H1 (cell line): ENCODE results near the gene OGFOD1. TPM values are rescaled to one million over a fixed set of nuclear protein-coding genes. Genes with fewer than 3 reads are reported as not detected.

Experiments used
- CTCF ChIA-PET: fragments of 300-600 bp; sonication (Branson Sonifier 250); formaldehyde crosslinking; loops from one replicate; lab custom pipeline; 2021; ENCODE audit not compliant: partially characterized antibody; lab: Charles Lee
- POLR2A ChIA-PET: fragments of 300-600 bp; sonication (Branson Sonifier 250); formaldehyde crosslinking; loops from one replicate; lab custom pipeline; 2021; ENCODE audit warnings: inconsistent platforms; ENCODE audit not compliant: partially characterized antibody; lab: Charles Lee
- DNase-seq, 2 experiments: peaks; one replicate each; pipeline versions ENCODE4 v3.0.0 to v3.0.0-alpha.2; 2010 to 2022; ENCODE audit warnings: low spot score in 2 of 2, low read depth in 1 of 2, mixed read lengths in 1 of 2
- FAIRE-seq: peaks from 2 replicates; lab custom pipeline; 2011; peaks lifted over from hg19 to GRCh38; lab: Jason Lieb, UNC
- H2AFZ ChIP-seq: 2 replicates; pipeline ENCODE4 v1.8.1; 2012; ENCODE audit warnings: low read length, inconsistent platforms
- H2AK5ac ChIP-seq: 2 replicates; pipeline ENCODE4 v1.6.1; 2013; ENCODE audit warnings: low read depth, low read length
- H2BK120ac ChIP-seq: replicated peaks from 2 replicates; pipeline ENCODE3; 2013; ENCODE audit warnings: low read depth, low read length, inconsistent platforms
- H2BK12ac ChIP-seq: 2 replicates; pipeline ENCODE4 v1.6.1; 2013; ENCODE audit warnings: low read depth, low read length
- H2BK15ac ChIP-seq: 2 replicates; pipeline ENCODE4 v1.6.1; 2013; ENCODE audit warnings: low read length
- H2BK20ac ChIP-seq: 2 replicates; pipeline ENCODE4 v1.6.1; 2013; ENCODE audit warnings: low read length
- H2BK5ac ChIP-seq: 2 replicates; pipeline ENCODE4 v1.6.1; 2013; ENCODE audit warnings: low read depth, low read length
- H3K14ac ChIP-seq: 2 replicates; pipeline ENCODE4 v1.6.1; 2013; ENCODE audit warnings: inconsistent platforms; ENCODE audit not compliant: insufficient read length
- H3K18ac ChIP-seq: 2 replicates; pipeline ENCODE4 v1.6.1; 2013; ENCODE audit warnings: low read length; ENCODE audit errors: extremely low read depth
- H3K23ac ChIP-seq: 2 replicates; pipeline ENCODE4 v1.6.1; 2013; ENCODE audit warnings: inconsistent platforms; ENCODE audit not compliant: insufficient read length
- H3K23me2 ChIP-seq: 2 replicates; pipeline ENCODE4 v1.6.1; 2013; ENCODE audit warnings: low read depth, low read length
- H3K27ac ChIP-seq: 2 replicates; pipeline ENCODE4 v1.6.1; 2011; ENCODE audit warnings: low read depth, low read length, inconsistent platforms
- H3K27me3 ChIP-seq, 4 experiments: replicated peaks in 1 of 4; 1 replicate in 1 of 4; 2 replicates in 3 of 4; pipeline versions ENCODE4 v1.6.1 to v1.8.1; 2011 to 2013; ENCODE audit warnings: low read length in 3 of 4, mild to moderate bottlenecking in 3 of 4, inconsistent platforms in 2 of 4, mixed read lengths in 2 of 4, moderate library complexity in 1 of 4; ENCODE audit not compliant: control insufficient read depth in 3 of 4, insufficient read depth in 3 of 4; ENCODE audit errors: extremely low read depth in 1 of 4
- H3K36me3 ChIP-seq, 4 experiments: 2 replicates each; pipeline versions ENCODE4 v1.6.1 to v1.8.1; 2011 to 2013; ENCODE audit warnings: mild to moderate bottlenecking in 4 of 4, low read length in 3 of 4, moderate library complexity in 2 of 4, control low read depth in 1 of 4, inconsistent platforms in 1 of 4; ENCODE audit not compliant: insufficient read depth in 4 of 4, control insufficient read depth in 2 of 4
- H3K4ac ChIP-seq: replicated peaks from 2 replicates; pipeline ENCODE3; 2013; ENCODE audit warnings: low read length, low read depth, mixed read lengths, inconsistent platforms; ENCODE audit not compliant: insufficient read length
- H3K4me1 ChIP-seq, 4 experiments: replicated peaks in 1 of 4; 1 replicate in 1 of 4; 2 replicates in 3 of 4; pipeline versions ENCODE4 v1.6.1 to v1.8.1; 2011 to 2013; ENCODE audit warnings: low read length in 3 of 4, inconsistent platforms in 2 of 4, mixed read lengths in 1 of 4; ENCODE audit not compliant: insufficient read depth in 4 of 4, control insufficient read depth in 3 of 4
- H3K4me2 ChIP-seq, 2 experiments: 2 replicates each; pipeline versions ENCODE4 v1.6.1 to v1.8.1; 2011 to 2013; ENCODE audit warnings: low read depth in 2 of 2, low read length in 2 of 2, control low read depth in 1 of 2, inconsistent platforms in 1 of 2, mild to moderate bottlenecking in 1 of 2; ENCODE audit not compliant: insufficient read depth in 1 of 2
- H3K4me3 ChIP-seq, 4 experiments: fragments of 200-600, 300-600 bp in 1 of 4; sonication (generic), shearing (Covaris generic), sonication (Bioruptor Twin) in 1 of 4; 2 replicates each; pipeline versions ENCODE4 v1.5.1 to v1.8.1; 2011 to 2016; ENCODE audit warnings: low read length in 4 of 4, low read depth in 3 of 4, control low read depth in 2 of 4, inconsistent platforms in 2 of 4, mild to moderate bottlenecking in 2 of 4, mixed read lengths in 1 of 4, moderate library complexity in 1 of 4; ENCODE audit not compliant: insufficient read depth in 2 of 4; ENCODE audit errors: extremely low read depth in 1 of 4
- H3K56ac ChIP-seq: replicated peaks from 2 replicates; pipeline ENCODE3; 2013; ENCODE audit warnings: low read depth, mild to moderate bottlenecking, mixed read lengths, low read length, inconsistent platforms; ENCODE audit not compliant: insufficient read length
- H3K79me1 ChIP-seq: 2 replicates; pipeline ENCODE4 v1.6.1; 2013; ENCODE audit warnings: low read depth, low read length, control low read depth
- H3K79me2 ChIP-seq, 2 experiments: 2 replicates each; pipeline versions ENCODE4 v1.6.1 to v1.8.1; 2012 to 2013; ENCODE audit warnings: low read length in 2 of 2, mild to moderate bottlenecking in 2 of 2, inconsistent platforms in 1 of 2; ENCODE audit not compliant: insufficient read depth in 2 of 2, control insufficient read depth in 1 of 2
- H3K9ac ChIP-seq, 4 experiments: replicated peaks in 1 of 4; 1 replicate in 1 of 4; 2 replicates in 3 of 4; pipeline versions ENCODE4 v1.6.1 to v1.8.1; 2011 to 2013; ENCODE audit warnings: low read depth in 3 of 4, low read length in 3 of 4, control low read depth in 2 of 4, mild to moderate bottlenecking in 2 of 4, moderate library complexity in 2 of 4, inconsistent platforms in 1 of 4; ENCODE audit errors: extremely low read depth in 1 of 4
- H3K9me3 ChIP-seq, 2 experiments: 2 replicates each; pipeline versions ENCODE4 v1.6.1 to v1.8.1; 2012 to 2013; ENCODE audit warnings: mild to moderate bottlenecking in 2 of 2, moderate library complexity in 2 of 2, control low read depth in 1 of 2, inconsistent platforms in 1 of 2, low read depth in 1 of 2, low read length in 1 of 2, mixed read lengths in 1 of 2; ENCODE audit not compliant: insufficient read depth in 2 of 2
- H4K20me1 ChIP-seq, 2 experiments: replicated peaks in 1 of 2; 2 replicates each; pipeline versions ENCODE3 to v1.8.1; 2011 to 2013; ENCODE audit warnings: inconsistent platforms in 2 of 2, low read length in 2 of 2, mild to moderate bottlenecking in 1 of 2; ENCODE audit not compliant: insufficient read depth in 2 of 2, control insufficient read depth in 1 of 2
- H4K5ac ChIP-seq: 2 replicates; pipeline ENCODE4 v1.6.1; 2013; ENCODE audit warnings: low read length, low read depth, mixed read lengths, inconsistent platforms; ENCODE audit not compliant: insufficient read length
- H4K8ac ChIP-seq: 2 replicates; pipeline ENCODE4 v1.8.0; 2013; ENCODE audit warnings: mild to moderate bottlenecking, moderate library complexity, low read length, inconsistent platforms; ENCODE audit not compliant: insufficient read depth; ENCODE audit errors: extremely low read depth
- H4K91ac ChIP-seq: replicated peaks from 2 replicates; pipeline ENCODE3; 2013; ENCODE audit warnings: low read length, mixed read lengths, inconsistent platforms; ENCODE audit not compliant: insufficient read length
- ATF2 ChIP-seq: IDR thresholded peaks from 2 replicates; pipeline ENCODE4 v1.6.1; 2012; ENCODE audit warnings: low read length, inconsistent platforms
- BACH1 ChIP-seq: IDR thresholded peaks from 2 replicates; pipeline ENCODE4 v1.6.1; 2012; ENCODE audit warnings: low read length, improper control_type of control experiment
- CREB1 ChIP-seq: IDR thresholded peaks from 2 replicates; pipeline ENCODE4 v1.6.1; 2012; ENCODE audit warnings: inconsistent platforms
- E2F6 ChIP-seq: IDR thresholded peaks from 2 replicates; pipeline ENCODE4 v1.6.1; 2012; ENCODE audit warnings: inconsistent platforms
- POLR2A ChIP-seq, 2 experiments: IDR thresholded peaks; 1 replicate in 1 of 2; 2 replicates in 1 of 2; pipeline ENCODE4 v1.6.1; 2011; ENCODE audit warnings: low read depth in 2 of 2, low read length in 2 of 2, mild to moderate bottlenecking in 2 of 2; ENCODE audit errors: control extremely low read depth in 1 of 2
- YY1 ChIP-seq: IDR thresholded peaks from 2 replicates; pipeline ENCODE4 v1.6.1; 2011; ENCODE audit warnings: low read depth, mild to moderate bottlenecking, low read length
- WGBS, 2 experiments: shearing (Covaris generic) in 1 of 2; methylation state at CpG; one replicate each; pipeline versions ENCODE4 v1.1.6 to v1.1.7; 2013 to 2015; ENCODE audit warnings: low lambda C conversion rate in 2 of 2, mixed read lengths in 2 of 2, inconsistent platforms in 1 of 2, low coverage in 1 of 2, missing lambda C conversion rate in 1 of 2; ENCODE audit not compliant: insufficient replicate concordance in 2 of 2, insufficient coverage in 1 of 2, insufficient read length in 1 of 2; ENCODE audit errors: extremely low coverage in 1 of 2, missing lambda C conversion rate in 1 of 2; 5-methylcytosine and 5-hydroxymethylcytosine counted together
- long read RNA-seq, 2 experiments: library from RNA in 1 of 2; library from capped mRNA in 1 of 2; stranded (forward); transcript quantifications; one replicate each; pipeline ENCODE4 v2.0.0, GENCODE V29; 2021; ENCODE audit warnings: inconsistent platforms in 1 of 2
- polyA minus RNA-seq, 3 experiments: library from RNA; depleted of rRNA, polyadenylated mRNA; stranded (reverse); fragments of >200 nt; gene quantifications; 1 replicate in 2 of 3; 2 replicates in 1 of 3; pipeline ENCODE4 v1.2.3, GENCODE V29; 2011
- polyA plus RNA-seq, 7 experiments: library from polyadenylated mRNA; depleted of rRNA in 3 of 7; stranded (reverse) in 5 of 7; unstranded in 2 of 7; fragments of >200 nt in 5 of 7; fragments of 200-250 nt in 2 of 7; gene quantifications; 1 replicate in 5 of 7; 2 replicates in 1 of 7; 4 replicates in 1 of 7; pipeline versions ENCODE4 v1.2.1 to v1.2.3, GENCODE V29; 2011 to 2013; ENCODE audit warnings: missing spikeins in 2 of 7, mixed read lengths in 2 of 7
- total RNA-seq: library from RNA; stranded (reverse); fragmentation: NEBNext Ultra II Directional; extraction: Animal tissue kit (Norgen Biotek cat#: 25700); gene quantifications from 2 replicates; pipeline ENCODE4 v1.2.1, GENCODE V29; 2021

OGFOD1 gene
- total RNA-seq (61.4 and 62.4 TPM in 2 replicates), polyA plus RNA-seq (2011; rRNA removed) (21.1 and 24.6 TPM in 2 replicates), polyA minus RNA-seq (2011; rRNA and poly(A)+ RNA removed) (33.7 and 38.0 TPM in 2 replicates)
- polyA plus RNA-seq (2011; cell fraction: cytosol; rRNA removed) = 35.8 TPM
- polyA plus RNA-seq (2011; cell fraction: nucleus; rRNA removed) = 11.3 TPM
- 45.6 to 57.9 TPM (median 54.6 TPM) in 4 replicates for polyA plus RNA-seq (2012, experiment 1 of 2)
- polyA plus RNA-seq (2012, experiment 2 of 2) = 13.2 TPM
- 39.7 TPM for polyA plus RNA-seq (2013, experiment 1 of 2)
- polyA plus RNA-seq (2013, experiment 2 of 2) = 39.7 TPM
- polyA minus RNA-seq (2011; cell fraction: cytosol; rRNA and poly(A)+ RNA removed) = 24.4 TPM
- 26.6 TPM for polyA minus RNA-seq (2011; cell fraction: nucleus; rRNA and poly(A)+ RNA removed)
- long read RNA-seq, experiment 1, full-length matches to known transcripts = 11 of 50 reads
- long read RNA-seq, experiment 1, partial matches to known transcripts = 22 of 50 reads
- long read RNA-seq, experiment 1, other reads (novel, unspliced or antisense) = 17 of 50 reads
- long read RNA-seq, experiment 2, full-length matches to known transcripts = 96 of 110 reads
- long read RNA-seq, experiment 2, partial matches to known transcripts = 8 of 110 reads
- long read RNA-seq, experiment 2, other reads (novel, unspliced or antisense) = 6 of 110 reads

- Histone ChIP-seq H3K4me1 (peaks cover 0 to 11% (median 2%) of the 10 kb centered on the region in 4 experiments; a peak in 3 of 7 replicates), H3K23ac (no peak within 1 kb of the TSS), H4K20me1 (peaks cover 4 to 6% of the 10 kb centered on the region in 2 experiments), H3K79me1 (peaks cover 5% of the 10 kb centered on the region), H3K79me2 (peaks cover 31 to 71% of the 10 kb centered on the region in 2 experiments), H2BK120ac (no peak within 1 kb of the TSS), H3K36me3 (peaks cover 9 to 41% (median 21%) of the 10 kb centered on the region in 4 experiments), H2BK5ac (peak within 1 kb of the TSS; percentile 89), H3K9ac (peak within 1 kb of the TSS; percentile 89 to 94 (median 93)), H3K4ac (no peak within 1 kb of the TSS), H3K18ac (peak within 1 kb of the TSS; percentile 79), H3K27me3 (no peaks in the 10 kb centered on the region), H2BK15ac (no peak within 1 kb of the TSS), H3K56ac (no peak within 1 kb of the TSS), H3K14ac (no peak within 1 kb of the TSS), H2AFZ (peak within 1 kb of the TSS; percentile 47), H3K4me2 (peak within 1 kb of the TSS; percentile 85 to 91), H2BK12ac (no peak within 1 kb of the TSS), H4K8ac (peak within 1 kb of the TSS; percentile 99), H3K9me3 (no peaks in the 10 kb centered on the region), H3K4me3 (peak within 1 kb of the TSS; percentile 82 to 97 (median 94)), H4K91ac (peak within 1 kb of the TSS; percentile 77), H3K27ac (peak within 1 kb of the TSS; percentile 84), H2AK5ac (no peak within 1 kb of the TSS), H2BK20ac (no peak within 1 kb of the TSS), H4K5ac (peak within 1 kb of the TSS; percentile 91), H3K23me2 (peaks cover 7% of the 10 kb centered on the region)
- WGBS, 2 experiments = 1% methylated on average over 50 of the region's 56 CpGs; no CpG with 5 or more reads in 1 of the 2 experiments
- POLR2A ChIA-PET = interaction anchor here (0.6 to 3.1 kb wide), 13 partner anchors 10 to 218 kb away, joined by 3 to 13 read pairs (median 3); partner anchors contain the start of gene MT1H
- CTCF ChIA-PET = interaction anchor here (0.6 to 1.1 kb wide), 2 partner anchors 51 to 65 kb away, joined by 3 to 4 read pairs; no protein-coding TSS in a partner anchor
- peak; percentile 70 to 81 for DNase-seq
- FAIRE-seq = peak; percentile 78
- peak in 1 of 2 experiments; percentile 78; a peak in 2 of 3 replicates for TF ChIP-seq POLR2A (IDR thresholded peaks at IDR 0.05; ENCODE audit: control extremely low read depth in 1 of 2, low read depth in 2 of 2, low read length in 2 of 2)
- TF ChIP-seq ATF2 = no peak
- TF ChIP-seq BACH1 = peak; percentile 59
- TF ChIP-seq E2F6 = no peak
- peak; percentile 30 for TF ChIP-seq CREB1
- TF ChIP-seq YY1 = peak; percentile 94
Observed at GRCh38 chr16:56450986-56451752, at the start of gene OGFOD1, which contains the start of gene NUDT21. OGFOD1 (plus strand) TSS chr16:56451554; CDS start chr16:56451613, 59 bp downstream. NUDT21 (minus strand) TSS chr16:56451332; CDS start chr16:56451202, 130 bp downstream.
